Endothelial cell of umbilical vein (primary cell): Measurements from ENCODE around the gene KIF1B. TPM values are rescaled to one million over a fixed set of nuclear protein-coding genes. Genes with fewer than 3 reads are reported as not detected.

Source experiments
- BruUV-seq: library from RNA; stranded (reverse); fragments of 400-500 nt; replicated peaks from 2 replicates; lab custom pipeline; 2021; lab: Mats Ljungman, UMichigan
- CTCF ChIA-PET: fragments of 300-600, 350-600 bp; sonication (Branson Sonifier 250); formaldehyde crosslinking; loops from one replicate; lab custom pipeline; 2021; ENCODE audit warnings: antibody characterized with exemption, inconsistent platforms; lab: Charles Lee
- POLR2A ChIA-PET: fragments of 300-600, 350-600 bp; sonication (Branson Sonifier 250); formaldehyde crosslinking; loops from one replicate; lab custom pipeline; 2021; ENCODE audit warnings: antibody characterized with exemption, inconsistent platforms; lab: Charles Lee
- DNase-seq: peaks from one replicate; pipeline ENCODE4 v3.0.0-alpha.2; 2011; ENCODE audit warnings: low read depth, low spot score
- FAIRE-seq: peaks from 2 replicates; lab custom pipeline; 2011; peaks lifted over from hg19 to GRCh38; lab: Jason Lieb, UNC
- H2AFZ ChIP-seq: 2 replicates; pipeline ENCODE4 v1.6.0; 2012; ENCODE audit warnings: low read depth, low read length, control low read depth, inconsistent platforms
- H3K27ac ChIP-seq: 2 replicates; pipeline ENCODE4 v1.5.1; 2011; ENCODE audit warnings: low read depth, mild to moderate bottlenecking, control low read depth, low read length, moderate library complexity; ENCODE audit not compliant: insufficient read depth
- H3K27me3 ChIP-seq, 2 experiments: 2 replicates each; pipeline versions ENCODE4 v1.6.0 to v1.6.1; 2011; ENCODE audit warnings: low read length in 2 of 2, mixed read lengths in 1 of 2; ENCODE audit not compliant: control insufficient read depth in 2 of 2, insufficient read depth in 2 of 2
- H3K36me3 ChIP-seq, 2 experiments: 2 replicates in 1 of 2; 3 replicates in 1 of 2; pipeline ENCODE4 v1.5.1; 2011; ENCODE audit warnings: low read length in 2 of 2, mild to moderate bottlenecking in 1 of 2, moderate library complexity in 1 of 2; ENCODE audit not compliant: control insufficient read depth in 2 of 2, insufficient read depth in 2 of 2; ENCODE audit errors: extremely low read depth in 1 of 2
- H3K4me1 ChIP-seq: 3 replicates; pipeline ENCODE4 v1.5.1; 2011; ENCODE audit warnings: mild to moderate bottlenecking, low read length; ENCODE audit not compliant: control insufficient read depth, insufficient read depth; ENCODE audit errors: extremely low read depth
- H3K4me2 ChIP-seq: 2 replicates; pipeline ENCODE4 v1.6.1; 2011; ENCODE audit warnings: low read length, control low read depth, mixed read lengths; ENCODE audit not compliant: insufficient read depth
- H3K4me3 ChIP-seq, 3 experiments: fragments of 200-600 bp in 1 of 3; sonication (generic), shearing (Covaris generic) in 1 of 3; replicated peaks in 1 of 3; 2 replicates each; pipeline ENCODE4 v1.5.1; 2011 to 2016; ENCODE audit warnings: control low read depth in 3 of 3, low read length in 3 of 3, mild to moderate bottlenecking in 2 of 3, inconsistent platforms in 1 of 3, low read depth in 1 of 3, moderate library complexity in 1 of 3; ENCODE audit not compliant: insufficient read depth in 1 of 3
- H3K79me2 ChIP-seq: 2 replicates; pipeline ENCODE4 v1.6.0; 2012; ENCODE audit warnings: low read length, inconsistent platforms; ENCODE audit not compliant: control insufficient read depth, insufficient read depth
- H3K9ac ChIP-seq: replicated peaks from 2 replicates; pipeline ENCODE3; 2011; ENCODE audit warnings: low read length, control low read depth; ENCODE audit not compliant: insufficient read depth; ENCODE audit errors: extremely low read depth
- H3K9me1 ChIP-seq: replicated peaks from 3 replicates; pipeline ENCODE4 v1.6.0; 2011; ENCODE audit warnings: mild to moderate bottlenecking, low read length; ENCODE audit not compliant: control insufficient read depth, insufficient read depth; ENCODE audit errors: extremely low read depth
- H3K9me3 ChIP-seq: replicated peaks from 2 replicates; pipeline ENCODE4 v1.5.1; 2012; ENCODE audit warnings: low read length, inconsistent platforms; ENCODE audit not compliant: control insufficient read depth, insufficient read depth
- H4K20me1 ChIP-seq: replicated peaks from 2 replicates; pipeline ENCODE3; 2011; ENCODE audit warnings: mild to moderate bottlenecking, low read length; ENCODE audit not compliant: control insufficient read depth, insufficient read depth; ENCODE audit errors: extremely low read depth
- EZH2 ChIP-seq: IDR thresholded peaks from 2 replicates; pipeline ENCODE4 v1.6.1; 2012; ENCODE audit warnings: borderline replicate concordance, low read depth, mild to moderate bottlenecking, moderate library complexity, low read length, inconsistent platforms; ENCODE audit not compliant: severe bottlenecking
- FOS ChIP-seq: IDR thresholded peaks from 2 replicates; pipeline ENCODE4 v1.6.1; 2011; ENCODE audit warnings: mild to moderate bottlenecking, low read length, moderate library complexity, borderline replicate concordance; ENCODE audit not compliant: insufficient read depth
- GATA2 ChIP-seq: IDR thresholded peaks from 2 replicates; pipeline ENCODE4 v1.7.0; 2011; ENCODE audit warnings: low read depth, mild to moderate bottlenecking, moderate library complexity, mixed read lengths, low read length; ENCODE audit not compliant: insufficient read length, insufficient read depth
- JUN ChIP-seq: IDR thresholded peaks from 2 replicates; pipeline ENCODE4 v1.6.1; 2011; ENCODE audit warnings: borderline replicate concordance, low read depth; ENCODE audit not compliant: insufficient read length, insufficient read depth
- POLR2A ChIP-seq: IDR thresholded peaks from 2 replicates; pipeline ENCODE4 v1.6.1; 2012; ENCODE audit warnings: low read depth, mild to moderate bottlenecking, control low read depth, low read length
- dilution Hi-C: fragments of 300-500 bp; cut with MboI; formaldehyde crosslinking; loops from one replicate; pipeline ENCODE4 v1.15.0; 2019; ENCODE audit warnings: low sequenced_read_pairs; ENCODE audit not compliant: extremely low pct_ligation_motif_present
- intact Hi-C: fragments of 100-400 bp; cut with micrococcal nuclease; formaldehyde crosslinking; loops from one replicate; pipeline ENCODE4 v1.10.0; 2022
- polyA plus RNA-seq, 4 experiments: library from polyadenylated mRNA; depleted of rRNA in 3 of 4; stranded (reverse) in 3 of 4; unstranded in 1 of 4; fragments of >200 nt; gene quantifications; 2 replicates each; pipeline versions ENCODE4 v1.2.1 to v1.2.3, GENCODE V29; 2011 to 2012; ENCODE audit warnings: missing spikeins in 1 of 4
- total RNA-seq: library from RNA; stranded (reverse); gene quantifications from 2 replicates; pipeline ENCODE4 v1.2.3, GENCODE V29; 2021
- TF ChIP-seq, protein P1 (sequence below): IDR thresholded peaks from 2 replicates; pipeline ENCODE4 v1.6.1; 2011; ENCODE audit not compliant: insufficient read depth, insufficient read length
- TF ChIP-seq, protein P2 (sequence below), 2 donors: IDR thresholded peaks; 1 replicate in 1 of 2; 2 replicates in 1 of 2; pipeline ENCODE4 v1.5.1; 2011; ENCODE audit warnings: low read length in 2 of 2, mild to moderate bottlenecking in 2 of 2, moderate library complexity in 2 of 2, control low read depth in 1 of 2, inconsistent platforms in 1 of 2, low read depth in 1 of 2; ENCODE audit not compliant: insufficient read depth in 1 of 2; ENCODE audit errors: extremely low read depth in 1 of 2

KIF1B gene
- total and polyA plus RNA-seq, 2 donors (not counting 3 experiments of a cell fraction or from before 2014, with no cell fraction given) = 14.8 to 58.6 TPM

DNA sequence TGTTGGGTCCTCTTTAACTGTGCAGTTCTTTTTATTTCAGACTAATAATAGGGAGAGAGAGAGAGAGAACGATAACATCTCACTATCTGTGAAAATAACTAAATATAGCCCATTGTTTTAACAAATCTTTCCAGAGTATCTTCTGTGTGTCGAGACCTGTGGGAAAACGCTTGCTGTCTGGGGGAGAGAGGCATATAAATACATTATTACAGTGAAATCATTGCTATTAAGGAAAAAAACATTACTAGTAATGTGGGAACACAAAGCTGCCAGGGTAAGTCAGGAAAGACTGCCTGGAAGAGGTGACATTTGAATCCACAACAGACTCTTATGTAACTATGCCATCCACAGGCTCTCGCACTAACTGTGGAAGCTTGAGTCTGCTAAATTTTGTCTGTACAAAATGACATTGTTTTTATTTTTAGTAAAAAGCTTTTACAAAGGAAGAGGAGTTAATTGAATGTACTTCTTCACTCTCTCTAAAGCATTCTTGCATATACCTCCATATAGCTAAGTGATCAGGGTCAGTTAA lies 128.7 kb downstream of the KIF1B start:
- intact Hi-C loops = loop anchor here (5.0 kb wide), 3 partner anchors 187 to 387 kb away; partner anchors contain the start of gene UBE4B
- CTCF ChIA-PET = interaction anchor here (0.8 to 1.5 kb wide), 8 partner anchors 10 to 388 kb away, joined by 3 to 16 read pairs (median 4); partner anchors contain the start of genes CENPS, KIF1B and UBE4B
- Histone ChIP-seq H3K79me2 (no peaks in the 10 kb centered on the region), H2AFZ (no peak overlapping the region), H3K9me3 (no peaks in the 10 kb centered on the region), H4K20me1 (no peaks in the 10 kb centered on the region), H3K36me3 (peaks cover 3 to 12% of the 10 kb centered on the region in 2 experiments), H3K4me3 (no peak overlapping the region), H3K27ac (peak overlapping the region; percentile 75), H3K9ac (peak overlapping the region; percentile 73), H3K27me3 (no peaks in the 10 kb centered on the region), H3K4me1 (peaks cover 10% of the 10 kb centered on the region), H3K9me1 (no peaks in the 10 kb centered on the region), H3K4me2 (peak overlapping the region; percentile 57)
- TF ChIP-seq POLR2A (no peak), FOS (no peak), GATA2 (no peak), EZH2 (no peak)
- TF ChIP-seq, protein P1, sequence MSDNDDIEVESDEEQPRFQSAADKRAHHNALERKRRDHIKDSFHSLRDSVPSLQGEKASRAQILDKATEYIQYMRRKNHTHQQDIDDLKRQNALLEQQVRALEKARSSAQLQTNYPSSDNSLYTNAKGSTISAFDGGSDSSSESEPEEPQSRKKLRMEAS = no peak
- no peak for FAIRE-seq
- POLR2A ChIA-PET = no interaction called here
- dilution Hi-C loops = no loop called here
- DNase-seq = peak; percentile 18
- no TSS peak for BruUV-seq

- H3K9ac ChIP-seq = peak overlapping the region; percentile 73
- POLR2A ChIA-PET = no interaction called here
- dilution Hi-C loops = no loop called here
Observed at GRCh38 chr1:10339815-10340214, 129.4 kb downstream of the KIF1B start.

More at GRCh38 chr1:10339815-10340214, 129.4 kb downstream of the KIF1B start:
- CTCF ChIA-PET = interaction anchor here (0.8 to 1.5 kb wide), 7 partner anchors 72 to 388 kb away, joined by 3 to 16 read pairs (median 4); partner anchors contain the start of genes CENPS, KIF1B and UBE4B
- Histone ChIP-seq H3K27ac (peak overlapping the region; percentile 75), H3K4me1 (peaks cover 10% of the 10 kb centered on the region), H3K9me3 (no peaks in the 10 kb centered on the region), H3K4me3 (peak overlapping the region in 1 of 3 experiments; percentile 29), H4K20me1 (no peaks in the 10 kb centered on the region), H3K36me3 (peaks cover 3 to 9% of the 10 kb centered on the region in 2 experiments), H3K79me2 (no peaks in the 10 kb centered on the region), H2AFZ (peak overlapping the region; percentile 85), H3K4me2 (peak overlapping the region; percentile 57), H3K27me3 (no peaks in the 10 kb centered on the region), H3K9me1 (no peaks in the 10 kb centered on the region)
- TF ChIP-seq, protein P1 = no peak
- TF ChIP-seq EZH2 (no peak), POLR2A (peak; percentile 37), GATA2 (no peak), JUN (peak; percentile 45)
- TF ChIP-seq, protein P2, sequence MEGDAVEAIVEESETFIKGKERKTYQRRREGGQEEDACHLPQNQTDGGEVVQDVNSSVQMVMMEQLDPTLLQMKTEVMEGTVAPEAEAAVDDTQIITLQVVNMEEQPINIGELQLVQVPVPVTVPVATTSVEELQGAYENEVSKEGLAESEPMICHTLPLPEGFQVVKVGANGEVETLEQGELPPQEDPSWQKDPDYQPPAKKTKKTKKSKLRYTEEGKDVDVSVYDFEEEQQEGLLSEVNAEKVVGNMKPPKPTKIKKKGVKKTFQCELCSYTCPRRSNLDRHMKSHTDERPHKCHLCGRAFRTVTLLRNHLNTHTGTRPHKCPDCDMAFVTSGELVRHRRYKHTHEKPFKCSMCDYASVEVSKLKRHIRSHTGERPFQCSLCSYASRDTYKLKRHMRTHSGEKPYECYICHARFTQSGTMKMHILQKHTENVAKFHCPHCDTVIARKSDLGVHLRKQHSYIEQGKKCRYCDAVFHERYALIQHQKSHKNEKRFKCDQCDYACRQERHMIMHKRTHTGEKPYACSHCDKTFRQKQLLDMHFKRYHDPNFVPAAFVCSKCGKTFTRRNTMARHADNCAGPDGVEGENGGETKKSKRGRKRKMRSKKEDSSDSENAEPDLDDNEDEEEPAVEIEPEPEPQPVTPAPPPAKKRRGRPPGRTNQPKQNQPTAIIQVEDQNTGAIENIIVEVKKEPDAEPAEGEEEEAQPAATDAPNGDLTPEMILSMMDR (IDR thresholded peaks at IDR 0.05; ENCODE audit: extremely low read depth in 1 of 2, insufficient read depth in 1 of 2, low read depth in 1 of 2, low read length in 2 of 2) = no peak
- peak; percentile 99 for FAIRE-seq
- intact Hi-C loops = loop anchor here (5.0 kb wide), 3 partner anchors 188 to 388 kb away; partner anchors contain the start of gene UBE4B
- BruUV-seq = no TSS peak
- DNase-seq = peak; percentile 93
